Measurements from ENCODE around the gene MBD1. TPM values are rescaled to one million over a fixed set of nuclear protein-coding genes. Genes with fewer than 3 reads are reported as not detected.

MBD1 gene
- total and polyA plus RNA-seq, 3 donors from 2014 or later: 181 to 225 (median 200) TPM

Small RNA genes lying within 50 kb of the gene (small RNA-seq; reads per million reads assigned to genes)
- gene RNA5SP458: 0 reads per million in 2 donors

Other genes starting within 250 kb of the MBD1 start
- 10 to 100 TPM; 24.8 to 26.1 TPM for gene MYO5B, start 86.4 kb downstream of the MBD1 start, total RNA-seq
- gene MYO5B, start 86.4 kb downstream of the MBD1 start, polyA plus RNA-seq (ENCODE audit: insufficient read depth, low read depth, low replicate concordance): 31.8 TPM
- gene CFAP53, start 15.0 kb downstream of the MBD1 start, total RNA-seq: 10 to 100 TPM; 22.7 to 48.6 TPM
- 72.8 TPM for gene CFAP53, start 15.0 kb downstream of the MBD1 start, polyA plus RNA-seq (ENCODE audit: insufficient read depth, low read depth, low replicate concordance)
- gene CXXC1, start 6.2 kb upstream of the MBD1 start, total RNA-seq: 100 to 1,000 TPM; 109 to 137 TPM
- gene CXXC1, start 6.2 kb upstream of the MBD1 start, polyA plus RNA-seq (ENCODE audit: insufficient read depth, low read depth, low replicate concordance): 73.4 TPM
- gene SKA1, start 93.5 kb upstream of the MBD1 start, total RNA-seq: 1 to 10 TPM; 5.5 to 6.6 TPM
- gene SKA1, start 93.5 kb upstream of the MBD1 start, polyA plus RNA-seq (ENCODE audit: insufficient read depth, low read depth, low replicate concordance): 11.9 TPM

Measured in testis (tissue), 3 donors.